ENCODE measurements around the gene ABCA12.

ABCA12 gene

DNA sequence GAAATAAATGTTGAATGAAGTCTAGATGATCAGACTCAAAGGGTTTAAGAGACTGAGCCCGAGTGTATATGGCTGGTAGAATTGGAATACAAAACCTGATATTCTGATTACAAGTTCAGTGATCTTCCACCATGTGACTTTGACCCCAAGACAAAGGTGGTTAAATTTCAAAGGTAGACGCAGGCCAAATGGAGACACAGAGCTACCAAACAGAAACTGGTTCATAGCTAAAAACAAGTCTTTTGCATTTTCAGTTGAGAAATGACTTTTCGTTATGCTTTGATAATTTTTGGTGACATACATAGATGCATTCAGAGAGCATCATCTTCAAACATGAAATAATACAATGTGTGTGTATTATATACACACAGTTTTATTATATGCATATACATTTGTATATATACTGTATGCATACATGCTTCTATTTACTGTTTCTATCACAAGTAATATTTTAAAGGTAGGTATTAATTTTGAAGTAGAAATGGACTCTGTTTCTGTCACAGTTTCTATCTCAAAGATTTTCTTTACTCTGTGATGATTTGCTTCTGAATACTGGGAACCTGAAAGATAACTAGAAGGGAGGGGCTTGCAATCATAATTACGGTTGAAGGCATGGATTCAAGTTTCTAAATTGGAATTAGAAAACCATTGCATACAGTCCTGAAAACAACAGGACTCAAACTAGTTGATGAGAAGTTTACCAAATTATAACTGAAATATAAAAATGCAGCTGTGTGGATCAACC lies 142.3 kb downstream of the ABCA12 start:
- Histone ChIP-seq H3K9ac (ENCODE audit: low read length) (0 out of 2 replicates have a peak overlapping the region, but pooled peaks have one; percentile 12), H3K4me3 (ENCODE audit: low read length) (peak overlapping the region; percentile 49), H3K79me2 (ENCODE audit: low read length) (no peaks in the 10 kb centered on the region), H3K27ac (ENCODE audit: low read length) (peak overlapping the region; percentile 68), H3K4me2 (ENCODE audit: low read length) (peak overlapping the region; percentile 65), H3K36me3 (replicated peaks; ENCODE audit: low read depth, low read length) (no peaks in the 10 kb centered on the region), H3K4me1 (ENCODE audit: low read length) (peaks cover 24% of the 10 kb centered on the region), H2AFZ (ENCODE audit: low read depth, low read length) (no peak overlapping the region), H4K20me1 (ENCODE audit: insufficient read depth, low read length) (no peaks in the 10 kb centered on the region), H3K9me3 (ENCODE audit: insufficient read depth, low read length) (no peaks in the 10 kb centered on the region), H3K27me3 (ENCODE audit: low read depth, low read length) (no peaks in the 10 kb centered on the region)
- TF ChIP-seq EZH2phosphoT487 (IDR thresholded peaks at IDR 0.05; ENCODE audit: low read depth) = no peak
- TF ChIP-seq, protein P1, sequence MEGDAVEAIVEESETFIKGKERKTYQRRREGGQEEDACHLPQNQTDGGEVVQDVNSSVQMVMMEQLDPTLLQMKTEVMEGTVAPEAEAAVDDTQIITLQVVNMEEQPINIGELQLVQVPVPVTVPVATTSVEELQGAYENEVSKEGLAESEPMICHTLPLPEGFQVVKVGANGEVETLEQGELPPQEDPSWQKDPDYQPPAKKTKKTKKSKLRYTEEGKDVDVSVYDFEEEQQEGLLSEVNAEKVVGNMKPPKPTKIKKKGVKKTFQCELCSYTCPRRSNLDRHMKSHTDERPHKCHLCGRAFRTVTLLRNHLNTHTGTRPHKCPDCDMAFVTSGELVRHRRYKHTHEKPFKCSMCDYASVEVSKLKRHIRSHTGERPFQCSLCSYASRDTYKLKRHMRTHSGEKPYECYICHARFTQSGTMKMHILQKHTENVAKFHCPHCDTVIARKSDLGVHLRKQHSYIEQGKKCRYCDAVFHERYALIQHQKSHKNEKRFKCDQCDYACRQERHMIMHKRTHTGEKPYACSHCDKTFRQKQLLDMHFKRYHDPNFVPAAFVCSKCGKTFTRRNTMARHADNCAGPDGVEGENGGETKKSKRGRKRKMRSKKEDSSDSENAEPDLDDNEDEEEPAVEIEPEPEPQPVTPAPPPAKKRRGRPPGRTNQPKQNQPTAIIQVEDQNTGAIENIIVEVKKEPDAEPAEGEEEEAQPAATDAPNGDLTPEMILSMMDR (IDR thresholded peaks at IDR 0.05; ENCODE audit: low read depth, low read length) = no peak

DNA sequence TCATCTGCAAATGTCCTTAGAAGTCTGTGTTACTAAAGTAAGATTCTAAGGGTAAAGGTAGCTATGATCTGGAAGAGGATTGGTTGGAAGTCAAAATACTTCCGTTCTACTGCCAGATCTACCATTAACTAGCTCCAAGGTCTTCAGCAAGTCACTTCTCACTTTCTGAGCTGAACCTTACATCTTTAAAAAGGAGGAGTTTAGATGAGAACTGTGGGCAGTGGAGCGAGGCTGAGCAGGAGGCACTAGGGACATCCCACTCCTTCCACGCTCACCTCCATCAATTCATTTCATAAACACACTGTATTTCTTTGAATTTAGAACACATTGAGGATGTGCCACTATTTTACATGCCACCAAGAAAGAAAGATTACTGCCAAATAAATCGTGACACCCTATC lies 143.0 kb downstream of the ABCA12 start:
- Histone ChIP-seq H3K27ac (ENCODE audit: low read length) (peak overlapping the region; percentile 68), H2AFZ (ENCODE audit: low read depth, low read length) (0 out of 2 replicates have a peak overlapping the region, but pooled peaks have one; percentile 29), H3K36me3 (replicated peaks; ENCODE audit: low read depth, low read length) (no peaks in the 10 kb centered on the region), H4K20me1 (ENCODE audit: insufficient read depth, low read length) (no peaks in the 10 kb centered on the region), H3K9ac (ENCODE audit: low read length) (0 out of 2 replicates have a peak overlapping the region, but pooled peaks have one; percentile 12), H3K4me3 (ENCODE audit: low read length) (peak overlapping the region; percentile 49), H3K79me2 (ENCODE audit: low read length) (no peaks in the 10 kb centered on the region), H3K9me3 (ENCODE audit: insufficient read depth, low read length) (no peaks in the 10 kb centered on the region), H3K27me3 (ENCODE audit: low read depth, low read length) (no peaks in the 10 kb centered on the region), H3K4me1 (ENCODE audit: low read length) (peaks cover 24% of the 10 kb centered on the region), H3K4me2 (ENCODE audit: low read length) (peak overlapping the region; percentile 65)
- TF ChIP-seq, protein P1 (IDR thresholded peaks at IDR 0.05; ENCODE audit: low read depth, low read length) = no peak

DNA sequence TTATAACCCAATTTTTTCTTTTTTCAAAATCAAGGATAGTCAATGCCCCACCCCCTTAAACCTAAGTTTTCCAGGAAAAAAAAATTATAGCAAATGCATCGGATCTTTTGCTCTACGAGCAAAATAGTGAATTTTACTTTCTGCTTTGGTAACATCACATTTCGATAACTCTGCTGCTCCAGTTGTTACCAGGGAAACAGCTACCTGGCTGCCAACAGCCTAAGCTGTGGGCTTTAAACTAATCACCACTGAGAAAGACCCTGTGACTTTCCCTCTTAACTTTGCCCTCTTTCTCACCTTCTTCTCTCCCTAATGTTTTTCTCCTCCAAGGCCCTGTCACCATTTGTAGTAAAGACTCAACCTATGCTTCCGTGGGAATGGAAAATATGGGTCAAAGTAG lies 145.5 kb downstream of the ABCA12 start:
- Histone ChIP-seq H3K27me3 (ENCODE audit: low read depth, low read length) (no peaks in the 10 kb centered on the region), H3K36me3 (replicated peaks; ENCODE audit: low read depth, low read length) (no peaks in the 10 kb centered on the region), H3K79me2 (ENCODE audit: low read length) (no peaks in the 10 kb centered on the region), H4K20me1 (ENCODE audit: insufficient read depth, low read length) (no peaks in the 10 kb centered on the region), H3K27ac (ENCODE audit: low read length) (no peak overlapping the region), H3K9ac (ENCODE audit: low read length) (no peak overlapping the region), H3K4me3 (ENCODE audit: low read length) (no peak overlapping the region), H3K9me3 (ENCODE audit: insufficient read depth, low read length) (no peaks in the 10 kb centered on the region), H3K4me1 (ENCODE audit: low read length) (peaks cover 24% of the 10 kb centered on the region), H2AFZ (ENCODE audit: low read depth, low read length) (no peak overlapping the region), H3K4me2 (ENCODE audit: low read length) (no peak overlapping the region)
- TF ChIP-seq, protein P1 (IDR thresholded peaks at IDR 0.05; ENCODE audit: low read depth, low read length) = no peak
- no peak for TF ChIP-seq EZH2phosphoT487 (IDR thresholded peaks at IDR 0.05; ENCODE audit: low read depth)

DNA sequence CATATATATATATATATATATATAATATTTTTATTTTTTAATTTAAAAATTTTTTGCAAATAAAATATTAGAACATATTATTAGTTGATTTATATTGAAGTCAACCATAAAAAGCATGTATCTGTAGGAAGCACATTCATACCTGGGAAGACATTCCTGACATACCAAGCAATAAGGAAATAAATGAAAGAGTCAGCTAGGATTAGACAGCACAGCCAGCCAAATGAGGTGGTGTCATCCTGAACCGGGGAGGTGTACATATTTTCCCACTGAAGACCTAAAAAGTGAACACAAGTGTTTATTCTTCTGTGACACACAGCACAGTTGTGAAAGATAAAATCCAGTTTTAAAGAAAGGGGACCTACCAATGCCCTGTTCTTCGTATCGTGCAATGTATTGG lies 149.2 kb downstream of the ABCA12 start:
- no peaks in the 10 kb centered on the region for H3K4me1 ChIP-seq (ENCODE audit: low read length)
- no peaks in the 10 kb centered on the region for H3K79me2 ChIP-seq (ENCODE audit: low read length)
- H2AFZ ChIP-seq (ENCODE audit: low read depth, low read length) = no peak overlapping the region
- H4K20me1 ChIP-seq (ENCODE audit: insufficient read depth, low read length) = no peaks in the 10 kb centered on the region
- H3K4me3 ChIP-seq (ENCODE audit: low read length) = no peak overlapping the region
- TF ChIP-seq EZH2phosphoT487 (IDR thresholded peaks at IDR 0.05; ENCODE audit: low read depth) = no peak
- TF ChIP-seq, protein P1 (IDR thresholded peaks at IDR 0.05; ENCODE audit: low read depth, low read length) = no peak
- no peak overlapping the region for H3K27ac ChIP-seq (ENCODE audit: low read length)
- no peaks in the 10 kb centered on the region for H3K27me3 ChIP-seq (ENCODE audit: low read depth, low read length)
- H3K9ac ChIP-seq (ENCODE audit: low read length) = no peak overlapping the region
- no peaks in the 10 kb centered on the region for H3K9me3 ChIP-seq (ENCODE audit: insufficient read depth, low read length)
- no peaks in the 10 kb centered on the region for H3K36me3 ChIP-seq (replicated peaks; ENCODE audit: low read depth, low read length)
- no peak overlapping the region for H3K4me2 ChIP-seq (ENCODE audit: low read length)
